IPS-NIHi7 (cell line): ENCODE results near the gene NR2C1.
A peak's percentile ranks its signal among the peaks of the same experiment; 100 is the strongest.
"Not testable (repeated sequence)": the region's sequence is repeated elsewhere in the genome, so short reads cannot be mapped to it uniquely, and the experiment has no call there.

ENCODE experiments used
- DNase-seq: peaks from one replicate; pipeline ENCODE4 v3.0.0; 2012; ENCODE audit warnings: mixed read lengths; ENCODE audit errors: extremely low spot score

Gene NR2C1

DNA sequence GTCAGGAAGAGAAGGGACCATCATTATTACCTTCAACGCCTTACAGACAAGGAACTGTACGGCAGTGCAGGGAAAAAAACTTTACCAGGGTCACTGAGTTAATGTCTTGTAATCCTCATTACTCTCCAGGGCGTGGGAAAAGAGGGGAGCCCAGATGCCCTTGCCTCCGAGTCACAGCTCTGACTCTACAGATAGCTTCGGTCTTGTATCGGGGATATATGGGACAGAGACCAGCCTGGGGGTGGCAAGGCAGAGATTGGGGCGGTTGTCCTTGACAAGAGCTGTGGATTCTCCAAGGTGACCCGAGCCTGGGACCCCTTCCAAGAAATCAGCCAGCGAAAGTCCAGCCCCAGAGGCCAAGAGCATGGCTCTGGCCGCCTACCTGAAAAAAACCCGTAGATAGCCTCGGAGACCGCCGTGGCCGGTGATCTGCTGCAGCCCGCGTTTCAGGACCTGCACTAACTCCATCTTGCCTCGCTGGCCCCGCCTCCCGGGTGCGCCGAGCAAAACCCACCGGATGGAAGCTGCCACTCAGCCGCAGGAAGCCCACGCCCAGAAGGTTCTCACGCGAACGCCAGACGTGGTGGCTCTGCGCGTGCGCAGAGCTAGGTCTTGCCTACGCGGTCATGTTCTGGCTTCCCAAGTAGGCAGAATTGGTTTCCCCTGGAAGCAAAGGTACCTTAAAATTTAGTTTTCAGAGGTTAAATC is 70.1 kb downstream of the NR2C1 start, which contains the start of gene NDUFA12:
Gene NDUFA12, minus strand, starts transcription at position 485 of the 708 bp plus-strand sequence. Its CDS starts 17 bp downstream, at position 468.
- peak; percentile 97 for DNase-seq

DNA sequence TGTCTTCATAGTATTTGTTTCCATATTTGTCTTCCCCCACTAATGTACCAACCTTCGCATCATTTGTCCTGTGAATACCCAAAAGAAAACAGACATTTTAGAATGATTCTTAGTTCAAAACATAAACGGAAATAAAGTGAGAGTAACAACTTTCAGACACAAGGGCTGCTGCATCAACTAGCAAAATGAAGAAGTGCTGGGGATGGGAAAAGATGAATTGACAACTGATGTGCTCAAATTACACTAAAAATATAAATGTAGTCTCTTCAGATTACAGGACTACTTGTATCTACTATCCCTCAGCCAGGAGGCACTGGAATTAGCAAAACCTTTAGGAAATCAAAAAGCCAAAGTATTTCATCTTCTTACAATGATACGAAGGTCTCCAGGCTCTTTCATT is 70.7 kb downstream of the NR2C1 start:
- no peak for DNase-seq

DNA sequence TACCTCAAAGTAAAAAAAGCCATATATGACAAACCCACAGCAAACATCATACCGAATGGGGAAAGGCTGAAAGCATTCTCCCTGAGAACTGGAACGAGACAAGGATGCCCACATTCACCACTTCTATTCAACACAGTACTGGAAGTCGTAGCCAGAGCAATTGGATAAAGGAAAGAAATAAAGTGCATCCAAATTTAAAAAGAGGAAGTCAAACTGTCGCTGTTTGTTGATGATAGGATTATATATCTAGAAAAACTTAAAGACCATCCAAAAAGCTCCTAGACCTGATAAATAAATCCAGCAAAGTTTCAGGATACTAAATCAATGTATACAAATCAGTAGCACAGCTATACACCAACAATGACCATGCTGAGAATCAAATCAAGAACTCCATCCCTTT is 75.1 kb downstream of the NR2C1 start:
- no peak for DNase-seq

DNA sequence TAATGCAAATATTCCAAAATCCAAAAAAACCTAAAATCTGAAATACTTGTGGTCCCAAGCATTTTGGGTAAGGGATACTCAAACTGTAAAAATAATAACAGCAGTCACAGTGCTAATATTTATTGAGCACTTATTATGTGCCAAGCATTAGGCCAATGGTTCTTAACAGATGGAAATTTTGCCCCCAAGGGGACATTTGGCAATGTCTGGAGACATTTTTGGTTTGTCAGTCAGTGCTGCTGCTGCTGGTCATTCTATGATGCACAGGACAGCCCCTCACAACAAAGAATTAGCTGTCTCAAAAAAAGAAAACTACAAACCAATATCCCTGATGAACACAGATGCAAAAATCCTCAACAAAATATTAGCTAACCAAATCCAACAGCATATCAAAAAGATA is 75.7 kb downstream of the NR2C1 start:
- no peak for DNase-seq

DNA sequence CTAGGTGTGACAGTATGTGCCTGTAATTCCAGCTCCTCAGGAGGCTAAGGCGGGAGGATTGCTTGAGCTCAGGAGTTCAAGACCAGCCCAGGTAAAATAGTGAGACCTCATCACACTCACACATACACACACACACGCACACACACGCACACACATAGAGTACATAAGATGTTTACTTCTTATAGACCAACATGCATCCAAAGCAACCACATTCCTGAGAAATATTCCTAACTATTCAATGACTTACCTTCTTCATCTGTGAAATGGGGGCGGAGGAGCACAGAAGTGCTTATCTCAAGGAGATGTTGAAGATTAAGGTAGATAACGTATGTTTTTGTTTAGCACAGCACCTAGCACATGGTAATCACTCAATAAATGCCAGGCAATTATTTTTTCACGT is 76.4 kb downstream of the NR2C1 start:
- no peak for DNase-seq

DNA sequence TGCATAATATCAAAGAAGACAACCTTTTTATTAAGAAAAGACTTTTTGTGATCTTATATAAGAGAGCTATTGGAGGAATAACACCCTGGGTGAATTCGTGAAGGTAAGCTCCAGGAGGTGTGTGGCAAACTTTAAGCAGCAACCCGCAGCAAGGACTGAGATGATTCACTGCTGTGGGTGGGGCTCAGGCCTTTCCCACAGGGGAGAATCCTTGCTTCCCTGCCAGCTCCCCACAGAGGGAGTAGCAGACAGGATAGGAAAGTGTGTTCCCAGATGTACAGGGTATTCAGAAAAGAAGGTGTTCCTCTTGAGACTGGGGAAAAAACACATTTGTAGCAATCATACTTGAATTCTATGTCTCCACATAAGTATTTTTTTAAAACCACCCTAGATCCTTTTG is 79.1 kb downstream of the NR2C1 start:
- no peak for DNase-seq

DNA sequence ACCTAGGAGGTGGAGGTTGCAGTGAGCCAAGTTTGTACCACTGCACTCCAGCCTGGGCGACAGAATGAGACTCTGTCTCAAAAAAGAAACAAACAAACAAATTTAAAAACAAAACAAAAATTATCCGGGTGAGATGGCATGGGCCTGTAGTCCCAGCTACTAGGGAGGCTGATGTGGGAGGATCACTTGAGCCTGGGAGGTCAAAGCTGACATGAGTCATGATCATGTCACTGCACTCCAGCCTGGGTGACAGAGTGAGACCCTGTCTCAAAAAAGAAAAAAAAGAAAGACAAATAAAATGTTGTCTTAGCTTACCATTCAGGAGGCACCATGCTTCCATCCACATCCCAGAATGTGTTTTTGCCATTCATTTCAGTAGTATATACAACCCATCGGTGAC is 79.6 kb downstream of the NR2C1 start:
- not testable (repeated sequence) for DNase-seq

DNA sequence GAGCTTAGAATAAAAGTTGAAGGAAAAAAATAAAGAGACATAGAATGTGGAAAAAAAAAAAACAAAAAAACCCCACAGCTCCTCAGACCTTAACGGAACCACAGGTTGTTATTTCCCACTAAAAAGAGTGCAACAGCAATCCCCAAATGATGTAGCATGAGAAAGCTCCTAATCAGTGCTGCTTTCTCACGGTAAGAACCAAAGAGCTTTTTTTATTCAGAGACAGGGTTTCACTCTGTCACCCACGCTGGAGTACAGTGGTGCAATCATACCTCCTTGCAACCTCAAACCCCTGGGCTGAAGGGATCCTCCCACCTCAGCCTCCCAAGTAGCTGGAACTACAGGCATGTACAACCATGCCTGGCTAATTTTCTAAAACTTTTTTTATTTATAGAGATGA is 83.2 kb downstream of the NR2C1 start:
- no peak for DNase-seq

DNA sequence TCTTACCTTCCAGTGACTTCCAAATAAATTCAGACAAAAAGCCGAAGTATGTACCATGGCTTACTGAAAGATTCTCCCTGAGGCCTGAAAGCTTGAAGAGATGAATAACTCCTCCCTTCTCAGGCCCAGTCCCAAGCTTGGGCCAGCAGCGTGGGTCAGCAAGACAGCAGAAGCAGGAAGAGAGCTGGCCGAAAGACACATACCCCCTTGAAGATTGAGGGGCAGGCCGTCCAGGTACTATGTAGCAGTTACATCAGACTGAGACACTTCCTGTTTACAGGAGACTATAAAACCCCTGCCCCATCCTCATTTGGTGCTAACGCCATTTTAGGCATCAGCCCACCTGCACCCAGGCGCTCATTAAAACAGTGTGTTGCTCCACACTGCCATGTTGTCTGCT is 84.9 kb downstream of the NR2C1 start:
- no peak for DNase-seq

DNA sequence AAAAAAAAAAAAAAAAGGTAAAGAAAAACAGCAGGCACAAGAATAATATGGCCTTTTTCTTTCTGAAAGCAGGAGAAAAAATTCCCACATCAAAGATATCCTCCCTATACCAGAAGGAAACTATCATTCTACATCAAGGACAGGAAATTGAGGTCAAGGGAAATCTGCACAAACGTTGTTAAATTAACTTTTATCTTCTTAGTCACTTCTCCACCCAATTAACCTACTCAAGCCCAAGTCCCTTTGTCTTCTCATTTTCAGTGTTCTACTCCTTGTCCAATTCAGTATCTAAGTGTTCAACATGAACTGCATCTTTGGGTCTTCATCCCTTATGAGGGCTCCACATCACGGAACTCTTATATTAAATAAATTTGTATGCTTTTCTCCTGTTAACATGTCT is 85.6 kb downstream of the NR2C1 start:
- DNase-seq = no peak

DNA sequence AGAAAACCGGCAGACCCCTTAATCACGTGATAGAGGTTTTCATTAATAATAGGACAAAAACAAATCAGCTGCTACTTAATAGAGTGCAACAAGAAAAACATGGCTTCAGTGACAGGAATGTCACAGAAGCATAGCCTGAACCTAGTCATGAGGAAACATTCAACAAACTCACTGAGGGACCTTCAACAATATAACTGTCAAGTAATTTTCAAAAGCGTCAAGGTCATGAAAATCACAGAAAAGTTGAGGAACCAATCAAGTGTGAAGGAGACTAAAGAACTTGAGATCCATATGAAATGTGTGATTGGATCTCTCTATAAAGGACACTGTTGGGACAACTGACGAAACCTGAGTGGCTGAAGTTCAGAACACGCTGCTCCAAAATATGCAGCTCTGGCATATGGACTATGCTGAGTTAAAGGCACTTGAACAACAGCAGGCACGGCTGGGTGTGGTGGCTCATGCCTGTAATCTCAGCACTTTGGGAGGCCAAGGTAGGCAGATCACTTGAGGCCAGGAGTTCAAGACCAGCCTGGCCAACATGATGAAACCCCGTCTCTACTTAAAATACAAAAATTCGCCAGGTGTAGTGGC is 86.2 kb downstream of the NR2C1 start:
- no peak for DNase-seq

DNA sequence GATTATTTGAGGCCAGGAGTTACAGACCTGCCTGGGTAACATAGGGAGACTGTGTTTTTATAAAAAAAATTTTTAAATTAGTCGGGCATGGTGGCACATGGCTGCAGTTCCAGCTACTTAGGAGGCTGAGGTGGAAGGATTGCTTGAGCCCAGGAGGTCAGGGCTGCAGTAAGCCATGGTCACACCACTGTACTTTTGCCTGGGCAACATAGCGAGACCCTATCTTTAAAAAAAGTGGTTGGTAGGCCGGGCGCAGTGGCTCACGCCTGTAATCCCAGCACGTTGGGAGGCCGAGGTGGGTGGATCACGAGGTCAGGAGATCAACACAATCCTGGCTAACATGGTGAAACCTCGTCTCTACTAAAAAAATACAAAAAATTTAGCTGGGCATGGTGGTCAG is 88.3 kb downstream of the NR2C1 start:
- not testable (repeated sequence) for DNase-seq

DNA sequence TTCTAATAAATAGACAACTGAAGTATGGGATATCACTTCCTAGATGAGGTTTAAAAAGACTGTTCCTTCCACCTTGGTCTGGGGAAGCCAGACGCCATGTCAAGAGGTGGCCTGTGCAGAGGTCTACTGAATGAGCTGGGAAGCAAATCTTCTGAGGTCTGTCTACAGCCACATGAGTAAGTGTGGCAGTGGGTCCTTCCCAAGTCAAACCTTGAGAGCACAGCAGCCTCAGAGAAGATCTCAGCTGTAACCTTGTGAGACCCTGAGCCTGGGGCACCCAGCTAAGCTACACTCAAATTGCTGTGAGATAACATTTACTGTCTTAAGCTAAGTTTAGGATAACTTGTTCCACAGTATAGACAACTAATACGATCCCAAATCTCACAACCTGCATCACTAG is 90.1 kb downstream of the NR2C1 start:
- no peak for DNase-seq

DNA sequence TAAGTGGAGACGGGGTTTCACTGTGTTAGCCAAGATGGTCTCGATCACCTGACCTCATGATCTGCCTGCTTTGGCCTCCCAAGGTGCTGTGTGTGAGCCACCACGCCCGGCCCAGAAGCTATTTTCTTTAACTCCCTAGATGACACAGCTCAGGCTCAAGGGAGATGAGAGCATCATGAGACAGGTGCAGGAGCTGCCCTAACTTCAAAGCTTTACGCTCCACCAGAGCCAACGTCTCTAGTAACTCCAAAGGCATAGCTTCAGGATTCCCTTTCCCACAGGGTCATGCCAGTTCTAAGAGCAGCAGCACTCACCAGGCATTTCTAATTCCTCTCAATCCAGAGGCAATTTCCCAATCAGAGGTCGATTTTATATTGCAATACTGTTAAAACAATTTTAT is 91.0 kb downstream of the NR2C1 start:
- DNase-seq = no peak

DNA sequence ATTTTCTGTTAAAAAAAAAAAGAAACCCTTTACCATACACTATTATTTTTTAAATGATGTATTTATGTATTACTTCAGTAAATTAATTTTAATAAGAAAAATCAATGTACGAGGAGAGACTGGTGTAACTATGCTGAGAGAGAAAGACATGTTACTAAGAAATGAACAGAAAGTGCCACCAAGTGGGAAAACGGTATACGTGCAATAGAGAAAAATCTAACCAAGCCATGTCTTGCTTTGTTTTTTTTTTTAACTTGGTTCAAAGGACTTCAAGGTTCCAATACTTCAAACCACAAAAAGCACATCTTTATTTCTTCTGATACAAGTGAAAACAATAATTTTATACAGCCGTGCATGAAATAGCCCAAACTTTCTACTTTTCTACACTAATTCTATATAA is 92.8 kb downstream of the NR2C1 start:
- no peak for DNase-seq

DNA sequence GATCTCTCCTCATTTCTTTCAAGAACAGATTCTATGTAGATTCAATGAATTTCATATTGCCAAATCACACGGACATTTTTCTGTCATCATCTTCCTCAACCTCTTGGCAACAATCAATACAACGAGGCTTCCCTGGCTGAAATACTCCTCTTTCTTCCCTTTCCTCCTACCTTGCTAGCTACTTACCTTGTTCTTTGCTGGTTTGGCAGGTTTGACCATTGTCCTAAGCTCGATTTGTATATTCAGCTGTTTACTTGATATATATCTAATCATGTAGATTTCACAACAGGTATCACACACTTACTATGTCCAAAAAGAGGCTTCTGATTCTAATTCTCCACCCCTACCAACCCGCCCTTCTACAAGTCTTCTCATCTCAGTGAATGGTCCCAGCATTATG is 93.5 kb downstream of the NR2C1 start:
- DNase-seq = no peak

DNA sequence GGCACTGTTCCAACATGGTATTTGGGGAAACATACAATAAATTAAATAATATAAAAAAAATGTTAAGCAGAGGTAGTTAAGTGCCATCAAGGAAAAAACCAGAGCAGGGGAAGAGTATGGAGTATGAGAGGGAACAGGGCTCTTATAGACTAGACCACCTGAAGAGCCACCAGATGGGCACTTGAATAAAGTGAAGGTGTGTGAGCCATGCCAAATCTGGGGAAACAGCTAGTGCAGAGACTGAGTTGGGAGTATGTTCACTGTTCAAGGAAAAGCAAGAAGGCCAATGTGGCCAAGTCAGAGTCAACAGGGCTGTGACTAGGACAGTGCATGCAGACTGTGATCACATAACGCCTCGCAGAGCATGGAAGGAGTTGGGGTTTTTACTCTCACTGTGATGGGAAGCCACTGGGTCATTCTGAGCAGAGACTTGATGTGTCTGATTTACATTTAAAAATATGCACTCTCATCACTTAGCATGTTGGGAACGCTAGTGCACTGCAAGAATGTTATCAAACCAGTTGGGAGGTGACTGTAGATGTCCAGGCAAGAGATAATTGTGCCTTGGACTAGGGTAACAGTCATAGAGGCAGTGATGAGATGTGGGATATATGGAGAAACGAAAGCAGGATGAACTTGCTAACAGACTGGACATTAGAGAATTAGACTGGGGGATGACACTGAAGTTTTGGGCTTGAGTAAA is 95.5 kb downstream of the NR2C1 start:
- no peak for DNase-seq

DNA sequence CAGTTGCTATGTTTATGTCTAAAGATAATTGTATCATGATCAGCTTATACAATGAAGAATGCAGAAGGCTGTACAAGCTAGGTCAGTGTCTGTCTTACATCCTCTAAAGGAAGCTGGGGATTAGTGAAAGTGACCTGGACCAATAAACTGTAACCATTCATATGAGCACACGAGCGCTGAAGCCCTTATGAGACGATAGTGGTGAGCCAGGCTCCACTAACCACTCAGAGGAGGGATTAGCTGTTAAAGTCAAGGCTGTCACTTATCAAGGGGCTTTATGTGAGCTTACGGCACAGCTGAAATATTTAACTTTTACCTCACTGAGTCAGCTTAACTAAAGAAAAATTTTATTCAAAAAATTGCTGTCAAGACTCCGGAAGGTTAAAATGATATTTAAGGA is 100.2 kb downstream of the NR2C1 start:
- DNase-seq = no peak

DNA sequence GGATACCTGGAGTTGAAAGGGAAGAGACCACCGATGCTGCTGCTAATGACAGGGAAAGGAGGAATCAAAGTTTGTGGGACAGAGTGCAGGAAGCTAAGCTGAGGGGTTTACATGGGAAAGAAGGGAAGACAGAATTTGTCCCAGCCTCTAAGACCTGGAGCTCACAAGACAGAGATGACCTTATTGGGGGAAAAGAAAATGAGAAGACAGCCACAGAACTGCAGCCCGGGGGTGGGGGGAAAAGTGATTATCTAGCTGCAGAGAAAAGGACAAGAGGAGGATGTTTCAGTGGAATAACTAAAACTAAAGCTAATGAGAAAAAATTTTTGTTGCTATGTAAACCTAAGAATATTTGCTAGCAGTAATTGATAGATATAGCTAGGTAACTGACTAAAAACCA is 100.6 kb downstream of the NR2C1 start:
- DNase-seq = no peak

DNA sequence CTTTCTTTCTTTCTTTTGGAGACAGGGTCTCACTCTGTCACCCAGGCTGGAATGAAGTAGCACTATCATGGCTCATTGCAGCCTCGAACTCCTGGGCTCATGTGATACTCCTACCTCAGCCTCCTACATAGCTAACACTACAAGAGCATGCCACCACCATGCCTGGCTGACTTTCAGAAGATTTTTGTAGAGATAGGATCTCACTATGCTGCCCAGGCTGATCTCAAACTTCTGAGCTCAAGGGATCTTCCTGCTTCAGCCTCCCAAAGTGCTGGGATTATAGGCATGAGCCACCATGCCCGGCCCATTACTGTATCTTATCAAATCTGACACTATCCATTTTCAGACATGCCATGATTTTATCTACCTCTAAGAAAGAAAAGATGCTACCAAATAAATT is 101.5 kb downstream of the NR2C1 start:
- DNase-seq = no peak

DNA sequence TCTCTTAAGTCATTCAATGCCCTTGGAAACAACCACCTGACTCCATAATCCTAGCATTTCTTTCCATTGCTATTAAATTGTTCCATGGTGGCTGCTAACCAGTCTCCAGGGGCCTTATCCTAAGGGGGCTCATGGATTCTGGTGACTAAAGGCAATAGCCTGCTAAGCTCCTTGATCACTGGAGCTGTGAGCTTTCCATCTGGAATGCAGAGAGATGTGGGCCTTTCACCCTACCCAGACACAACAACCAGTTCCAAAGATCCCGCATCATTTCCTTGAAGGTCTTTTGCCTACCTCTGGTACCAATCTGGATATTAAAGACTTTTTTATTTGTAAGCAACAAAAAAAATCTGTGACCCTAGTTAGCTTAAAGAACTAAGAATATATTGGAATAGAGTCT is 102.9 kb downstream of the NR2C1 start:
- DNase-seq = no peak
